ENCODE results near the gene IRF2BP1. TPM values are rescaled to one million over a fixed set of nuclear protein-coding genes. Genes with fewer than 3 reads are reported as not detected.
A peak's percentile ranks its signal among the peaks of the same experiment; 100 is the strongest.
"Not testable (repeated sequence)": the region's sequence is repeated elsewhere in the genome, so short reads cannot be mapped to it uniquely, and the experiment has no call there.

The IRF2BP1 gene
- total RNA-seq, 4 donors from 2014 or later = 25.9 to 47.0 (median 36.1) TPM

- H3K4me1 ChIP-seq = no peaks in the 10 kb centered on the region
- H3K4me3 ChIP-seq (replicated peaks in 1 of 3) = no peak overlapping the region
- TF ChIP-seq CTCF (IDR thresholded peaks at IDR 0.05) = no peak
- TF ChIP-seq POLR2A (IDR thresholded peaks at IDR 0.05) = no peak
- intact Hi-C loops (cut with DNase I) = no loop called here
- no peak for DNase-seq
- no peaks in the 10 kb centered on the region for H3K36me3 ChIP-seq
- no peak overlapping the region for H3K27ac ChIP-seq
- WGBS, 2 donors = 82 to 86% methylated on average over 5 of the region's 5 CpGs
- H3K27me3 ChIP-seq = no peaks in the 10 kb centered on the region
- H3K9me3 ChIP-seq = no peaks in the 10 kb centered on the region
Measured at GRCh38 chr19:45870798-45871197, 15.1 kb downstream of the IRF2BP1 start.

- H3K4me1 ChIP-seq = peaks cover 10 to 12% of the 10 kb centered on the region in 2 donors
- DNase-seq; H3K36me3 ChIP-seq; H3K27ac ChIP-seq; intact Hi-C loops (cut with DNase I); H3K4me3 ChIP-seq (replicated peaks in 1 of 3); H3K27me3 ChIP-seq; H3K9me3 ChIP-seq: not testable (repeated sequence)
- 58 to 64% methylated on average over 4 of the region's 4 CpGs for WGBS, 2 donors
Measured at GRCh38 chr19:45867241-45867640, 18.7 kb downstream of the IRF2BP1 start.

- H3K4me1 ChIP-seq = peaks cover 15 to 18% of the 10 kb centered on the region in 2 donors
- TF ChIP-seq CTCF (IDR thresholded peaks at IDR 0.05) (no peak), POLR2A (IDR thresholded peaks at IDR 0.05) (no peak)
- no peak for DNase-seq
- 64 to 70% methylated on average over 9 to 11 of the region's 11 CpGs for WGBS, 2 donors
- no peaks in the 10 kb centered on the region for H3K9me3 ChIP-seq
- peaks cover 6% of the 10 kb centered on the region for H3K27me3 ChIP-seq
- intact Hi-C loops (cut with DNase I) = no loop called here
- H3K27ac ChIP-seq = no peak overlapping the region
- no peak overlapping the region for H3K4me3 ChIP-seq (replicated peaks in 1 of 3)
- no peaks in the 10 kb centered on the region for H3K36me3 ChIP-seq
Measured at GRCh38 chr19:45866400-45867176, 19.4 kb downstream of the IRF2BP1 start.

- no peak for DNase-seq
- Histone ChIP-seq H3K36me3 (no peaks in the 10 kb centered on the region), H3K27ac (no peak overlapping the region), H3K4me3 (replicated peaks in 1 of 3) (no peak overlapping the region), H3K9me3 (no peaks in the 10 kb centered on the region), H3K27me3 (peaks cover 6% of the 10 kb centered on the region), H3K4me1 (peaks cover 16 to 27% of the 10 kb centered on the region in 2 donors)
- WGBS, 2 donors = 67 to 68% methylated on average over 9 of the region's 9 CpGs
- intact Hi-C loops (cut with DNase I) = no loop called here
- TF ChIP-seq CTCF (IDR thresholded peaks at IDR 0.05) (no peak), POLR2A (IDR thresholded peaks at IDR 0.05) (no peak)
Measured at GRCh38 chr19:45865269-45865948, 20.5 kb downstream of the IRF2BP1 start.

GRCh38 chr19:45864629-45865082 is 21.3 kb downstream of the IRF2BP1 start:
- TF ChIP-seq POLR2A (IDR thresholded peaks at IDR 0.05) = no peak
- TF ChIP-seq CTCF (IDR thresholded peaks at IDR 0.05) = no peak
- intact Hi-C loops (cut with DNase I) = no loop called here
- Histone ChIP-seq H3K9me3 (no peaks in the 10 kb centered on the region), H3K27ac (no peak overlapping the region), H3K36me3 (peaks cover 0 to under 1% of the 10 kb centered on the region in 2 donors), H3K4me3 (replicated peaks in 1 of 3) (peak overlapping the region in 1 of 3 donors; percentile 77), H3K4me1 (peaks cover 16 to 27% of the 10 kb centered on the region in 2 donors), H3K27me3 (peaks cover 6% of the 10 kb centered on the region)
- 11 to 17% methylated on average over 12 of the region's 12 CpGs for WGBS, 2 donors
- no peak for DNase-seq

All from thyroid gland (tissue), 4 donors.